ENCODE data around the gene FXYD5.

- TF ChIP-seq POLR2AphosphoS5 (IDR thresholded peaks at IDR 0.05) = no peak
- TF ChIP-seq, protein P1, sequence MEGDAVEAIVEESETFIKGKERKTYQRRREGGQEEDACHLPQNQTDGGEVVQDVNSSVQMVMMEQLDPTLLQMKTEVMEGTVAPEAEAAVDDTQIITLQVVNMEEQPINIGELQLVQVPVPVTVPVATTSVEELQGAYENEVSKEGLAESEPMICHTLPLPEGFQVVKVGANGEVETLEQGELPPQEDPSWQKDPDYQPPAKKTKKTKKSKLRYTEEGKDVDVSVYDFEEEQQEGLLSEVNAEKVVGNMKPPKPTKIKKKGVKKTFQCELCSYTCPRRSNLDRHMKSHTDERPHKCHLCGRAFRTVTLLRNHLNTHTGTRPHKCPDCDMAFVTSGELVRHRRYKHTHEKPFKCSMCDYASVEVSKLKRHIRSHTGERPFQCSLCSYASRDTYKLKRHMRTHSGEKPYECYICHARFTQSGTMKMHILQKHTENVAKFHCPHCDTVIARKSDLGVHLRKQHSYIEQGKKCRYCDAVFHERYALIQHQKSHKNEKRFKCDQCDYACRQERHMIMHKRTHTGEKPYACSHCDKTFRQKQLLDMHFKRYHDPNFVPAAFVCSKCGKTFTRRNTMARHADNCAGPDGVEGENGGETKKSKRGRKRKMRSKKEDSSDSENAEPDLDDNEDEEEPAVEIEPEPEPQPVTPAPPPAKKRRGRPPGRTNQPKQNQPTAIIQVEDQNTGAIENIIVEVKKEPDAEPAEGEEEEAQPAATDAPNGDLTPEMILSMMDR (IDR thresholded peaks at IDR 0.05) = no peak
- TF ChIP-seq POLR2A (IDR thresholded peaks at IDR 0.05) = no peak
- TF ChIP-seq EP300 (IDR thresholded peaks at IDR 0.05) = no peak
Measured at GRCh38 chr19:35169221-35169995, 14.9 kb downstream of the FXYD5 start.
